NOMO-1 treated with dmso at 0.1 percent for 144 hours (cell line): Measurements from ENCODE around the gene SWAP70.
"Not testable (repeated sequence)": the region's sequence is repeated elsewhere in the genome, so short reads cannot be mapped to it uniquely, and the experiment has no call there.

Source experiments
- DNase-seq: peaks from one replicate; lab custom pipeline; 2025; ENCODE audit not compliant: unreplicated experiment; lab: John Stamatoyannopoulos, UW

The SWAP70 gene

GRCh38 chr11:9689721-9690120 lies 25.8 kb downstream of the SWAP70 start:
- no peak for DNase-seq

DNA sequence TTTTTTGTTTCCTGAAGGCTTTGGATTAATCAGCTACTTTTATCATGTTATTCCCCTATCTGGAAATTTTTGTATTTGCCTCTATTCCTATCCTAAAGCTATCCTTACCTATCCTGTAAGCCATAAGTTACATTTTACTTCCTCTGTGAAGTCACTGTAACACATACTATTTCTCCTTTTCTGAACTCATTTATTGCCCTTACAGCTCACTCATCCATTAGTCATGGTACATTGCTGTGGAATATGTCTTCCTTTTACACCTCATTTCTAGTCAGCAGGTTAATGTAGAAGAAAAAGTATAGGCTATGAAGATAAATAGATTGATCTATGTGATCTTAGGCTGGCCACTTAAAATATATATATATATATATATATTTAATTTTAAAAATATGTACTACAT lies 28.0 kb downstream of the SWAP70 start:
- no peak for DNase-seq

GRCh38 chr11:9692691-9693090 lies 28.8 kb downstream of the SWAP70 start:
- peak; percentile 44 for DNase-seq

GRCh38 chr11:9693801-9694553 lies 30.1 kb downstream of the SWAP70 start:
- no peak for DNase-seq

DNA sequence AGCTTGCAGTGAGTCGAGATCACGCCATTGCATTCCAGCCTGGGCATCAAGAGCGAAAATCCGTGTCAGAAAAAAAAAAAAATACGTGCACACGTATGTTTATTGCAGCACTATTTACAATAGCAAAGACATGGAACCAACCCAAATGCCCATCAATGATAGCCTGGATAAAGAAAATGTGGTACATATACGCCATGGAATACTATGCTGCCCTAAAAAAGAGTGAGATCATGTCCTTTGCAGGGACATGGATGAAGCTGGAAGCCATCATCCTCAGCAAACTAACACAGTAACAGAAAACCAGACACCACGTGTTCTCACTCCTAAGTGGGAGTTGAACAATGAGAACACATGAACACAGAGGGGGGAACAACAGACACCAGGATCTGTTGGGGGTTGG lies 31.4 kb downstream of the SWAP70 start:
- not testable (repeated sequence) for DNase-seq

DNA sequence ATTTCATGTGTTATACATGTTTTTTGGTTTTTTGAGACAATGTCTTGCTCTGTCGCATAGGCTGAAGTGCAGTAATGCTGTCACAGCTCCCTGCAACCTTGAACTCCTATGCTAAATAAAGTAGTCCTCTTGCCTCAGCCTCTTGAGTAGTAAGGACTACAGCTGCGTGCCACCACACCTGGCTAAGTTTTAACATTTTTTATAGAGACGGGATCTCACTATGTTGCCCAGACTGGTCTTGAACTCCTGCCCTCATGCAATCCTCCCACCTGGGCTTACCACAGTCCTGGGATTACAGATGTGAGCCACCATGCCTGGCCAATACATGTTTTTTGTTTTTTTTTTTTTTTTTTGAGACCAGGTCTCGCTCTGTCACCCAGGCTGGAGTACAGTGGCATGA lies 33.9 kb downstream of the SWAP70 start:
- no peak for DNase-seq

GRCh38 chr11:9700105-9700801 lies 36.4 kb downstream of the SWAP70 start:
- DNase-seq = no peak

GRCh38 chr11:9701799-9702198 lies 37.9 kb downstream of the SWAP70 start:
- no peak for DNase-seq

GRCh38 chr11:9703280-9703679 lies 39.4 kb downstream of the SWAP70 start:
- DNase-seq = no peak

DNA sequence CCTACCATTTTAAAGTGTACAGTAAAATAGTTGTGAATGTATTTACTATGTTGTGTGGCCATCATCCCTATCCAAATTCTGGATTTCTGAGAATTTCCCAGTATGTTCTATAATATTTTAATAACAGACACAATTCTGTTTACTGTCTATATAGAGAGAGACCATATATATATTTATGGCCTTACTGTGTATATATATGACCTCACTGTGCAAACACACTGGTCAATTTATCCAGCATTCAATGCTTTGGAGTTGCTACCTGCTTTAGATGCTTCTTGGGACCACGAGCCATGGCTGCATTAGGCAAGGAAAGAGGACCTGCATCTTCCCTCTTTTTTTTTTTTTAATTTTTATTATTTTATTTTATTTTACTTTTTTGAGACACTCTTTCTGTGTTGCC lies 40.2 kb downstream of the SWAP70 start:
- no peak for DNase-seq

- no peak for DNase-seq
Observed at GRCh38 chr11:9704620-9705019, 40.7 kb downstream of the SWAP70 start.

DNA sequence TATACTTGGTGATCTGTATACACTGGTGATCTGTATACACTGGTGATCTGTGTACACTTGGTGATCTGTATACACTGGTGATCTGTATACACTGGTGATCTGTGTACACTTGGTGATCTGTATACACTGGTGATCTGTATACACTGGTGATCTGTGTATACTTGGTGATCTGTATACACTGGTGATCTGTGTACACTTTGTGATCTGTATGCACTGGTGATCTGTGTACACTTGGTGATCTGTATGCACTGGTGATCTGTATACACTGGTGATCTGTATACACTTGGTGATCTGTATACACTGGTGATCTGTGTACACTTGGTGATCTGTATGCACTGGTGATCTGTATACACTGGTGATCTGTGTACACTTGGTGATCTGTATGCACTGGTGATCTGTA lies 41.5 kb downstream of the SWAP70 start:
- not testable (repeated sequence) for DNase-seq

DNA sequence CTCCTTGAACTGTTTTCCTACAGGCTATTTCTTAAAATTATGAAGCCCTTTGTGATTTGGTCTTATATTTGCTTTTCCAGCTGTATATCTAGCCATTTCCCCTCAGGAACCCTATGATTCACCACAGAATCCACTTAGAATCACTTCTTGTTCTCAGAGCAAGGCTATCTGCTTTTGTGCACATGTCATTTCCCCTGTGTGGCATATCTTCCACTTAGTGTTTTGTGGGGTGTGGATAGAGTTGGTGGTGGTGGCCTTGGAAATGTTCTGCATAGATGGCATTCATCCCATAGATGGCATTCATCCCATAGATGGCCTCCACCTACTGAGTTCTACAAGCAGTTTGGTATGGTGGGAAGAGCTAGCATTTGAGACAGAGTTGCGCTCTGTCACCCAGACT lies 44.7 kb downstream of the SWAP70 start:
- no peak for DNase-seq

GRCh38 chr11:9710223-9710622 lies 46.3 kb downstream of the SWAP70 start:
- no peak for DNase-seq

DNA sequence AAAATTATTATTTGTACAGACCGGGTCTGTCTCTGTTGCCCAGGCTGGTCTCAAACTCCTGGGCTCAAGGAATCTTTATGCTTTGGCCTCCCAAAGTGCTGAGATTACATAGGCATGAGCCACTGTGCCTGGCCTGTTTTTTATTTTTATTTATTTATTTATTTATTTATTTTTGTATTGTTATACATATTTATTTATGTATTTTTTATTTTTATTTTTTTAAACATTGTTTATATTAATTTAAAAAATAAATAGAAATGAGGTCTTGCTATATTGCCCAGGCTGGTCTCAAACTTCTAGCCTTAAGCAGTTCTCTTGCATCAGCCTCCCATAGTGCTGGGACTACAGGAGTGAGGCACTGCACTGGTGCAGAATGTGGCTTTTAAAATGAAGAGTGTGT lies 47.0 kb downstream of the SWAP70 start:
- DNase-seq = no peak

DNA sequence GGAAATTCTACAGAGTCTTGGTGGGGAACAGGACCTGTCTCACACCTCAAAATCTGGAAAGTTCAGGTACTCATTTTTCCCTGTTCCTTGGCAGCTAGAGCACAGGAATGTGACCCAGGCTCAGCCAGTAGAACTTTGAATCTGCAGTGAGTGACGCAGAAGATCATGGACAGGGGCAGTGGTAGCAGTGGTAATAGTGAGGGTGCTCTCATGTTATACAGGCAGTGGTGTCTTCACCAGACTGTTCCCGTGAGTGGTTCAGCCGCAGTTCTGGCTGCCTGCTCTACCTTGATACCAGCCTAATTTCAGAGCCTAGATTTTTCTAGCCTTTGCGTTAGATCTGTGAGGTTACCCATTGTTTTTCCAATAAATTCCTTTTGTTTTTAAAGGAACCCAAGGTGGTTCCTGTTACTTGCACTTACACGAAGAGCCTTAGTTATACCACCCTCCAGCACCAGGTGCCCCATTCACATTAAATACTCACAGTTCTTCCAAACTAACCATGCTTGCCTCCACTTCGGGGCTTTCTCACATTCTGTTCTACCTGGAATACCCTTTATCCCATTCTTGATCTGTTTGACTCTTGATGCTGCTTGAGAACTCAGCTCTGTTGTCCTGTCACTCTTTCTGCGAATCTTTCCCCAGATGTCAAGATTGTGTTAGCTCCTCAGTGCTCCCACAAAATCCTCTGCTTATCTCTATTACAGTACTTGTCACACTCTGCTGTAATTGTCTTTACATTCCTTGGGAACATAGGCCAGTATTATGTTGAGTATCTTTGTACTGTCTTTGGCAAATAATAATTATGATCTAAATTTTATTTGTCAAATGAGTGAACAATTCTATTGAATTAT lies 47.8 kb downstream of the SWAP70 start:
- DNase-seq = no peak

- no peak for DNase-seq
Observed at GRCh38 chr11:9714272-9714940, 50.5 kb downstream of the SWAP70 start.

- peak; percentile 86 for DNase-seq
Observed at GRCh38 chr11:9716275-9717039, 52.6 kb downstream of the SWAP70 start.

- no peak for DNase-seq
Observed at GRCh38 chr11:9717040-9717357, 53.1 kb downstream of the SWAP70 start.

DNA sequence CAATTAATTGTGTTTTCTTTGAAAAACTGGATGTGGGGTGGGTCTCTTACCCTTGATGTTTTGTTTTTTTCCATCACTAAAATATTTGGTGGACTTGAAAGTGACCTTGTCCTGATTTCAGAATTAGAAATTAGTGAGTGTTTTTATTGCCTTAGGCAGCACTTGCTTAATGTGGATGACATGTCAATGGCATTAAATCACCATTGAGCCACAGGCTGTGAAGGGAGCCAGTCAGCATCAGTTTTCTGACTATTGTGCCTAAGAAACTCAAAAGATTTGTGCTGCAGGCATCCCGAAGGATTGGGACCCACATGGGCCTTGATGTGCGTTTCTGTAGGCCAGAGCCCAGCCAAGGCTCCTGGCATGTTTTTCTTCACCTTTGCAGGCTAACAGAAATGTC lies 53.8 kb downstream of the SWAP70 start:
- DNase-seq = no peak

GRCh38 chr11:9718147-9718546 lies 54.3 kb downstream of the SWAP70 start:
- DNase-seq = no peak
